NCI-H2171 (cell line): ENCODE measurements around the gene THSD7B.

Experiments
- DNase-seq: peaks from one replicate; lab custom pipeline; 2025; lab: John Stamatoyannopoulos, UW

THSD7B gene

DNA sequence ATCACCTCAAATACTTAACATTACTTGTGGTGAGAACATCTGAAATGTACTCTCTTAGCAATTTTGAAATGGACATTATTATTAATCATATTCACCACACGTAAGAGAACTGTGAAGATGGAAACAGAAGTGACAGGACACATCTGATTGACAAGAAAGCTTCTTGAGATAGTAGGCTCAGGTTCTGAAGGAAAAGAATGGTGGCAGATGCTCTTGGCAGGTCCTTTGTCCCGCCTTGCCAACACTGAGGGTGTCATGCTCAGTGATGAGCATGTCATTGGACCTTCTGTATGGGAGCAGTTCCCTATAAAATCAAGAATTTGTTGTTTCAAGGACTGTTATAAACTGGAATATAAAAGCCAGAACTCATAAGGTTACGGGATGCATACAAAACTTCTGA, 428.1 kb downstream of the THSD7B start:
- DNase-seq: no peak

DNA sequence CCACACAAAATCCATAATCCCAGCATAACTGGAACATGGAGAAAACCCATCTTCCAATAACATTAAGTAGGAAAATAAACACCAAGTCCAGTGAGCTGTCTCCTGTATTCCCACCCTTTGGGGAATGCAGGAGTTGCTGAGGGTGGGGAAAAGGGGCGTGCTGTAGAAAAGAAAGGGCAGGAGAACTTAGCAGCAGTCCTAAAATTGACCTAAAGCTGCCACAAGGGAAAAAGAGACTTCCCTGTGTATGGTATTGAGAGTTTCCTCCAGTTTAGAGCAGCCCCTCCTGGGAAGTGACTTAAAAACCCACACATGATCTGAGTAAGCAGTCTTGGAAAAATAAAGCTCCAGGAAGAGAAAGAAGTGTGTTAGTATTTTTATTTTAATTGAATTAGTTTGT, 428.8 kb downstream of the THSD7B start:
- no peak for DNase-seq

DNA sequence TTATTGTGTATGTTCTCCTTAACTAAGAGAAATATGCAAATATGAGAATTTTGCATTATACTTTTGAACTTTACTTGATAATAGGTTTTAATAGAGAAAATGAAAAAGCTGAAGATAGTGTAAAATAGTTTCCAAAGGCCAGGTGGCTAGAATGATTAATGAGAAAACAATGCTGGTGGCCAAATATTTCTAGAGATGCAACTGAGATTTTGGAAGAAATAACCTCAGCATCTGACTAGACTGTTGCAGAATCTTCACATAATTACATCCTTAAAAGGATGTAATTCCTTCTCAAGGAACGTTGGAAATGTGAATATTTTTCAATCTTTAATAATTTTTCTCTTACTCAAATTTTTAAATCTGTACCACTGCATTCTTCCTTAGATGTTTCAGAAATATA, 434.4 kb downstream of the THSD7B start:
- DNase-seq: no peak

DNA sequence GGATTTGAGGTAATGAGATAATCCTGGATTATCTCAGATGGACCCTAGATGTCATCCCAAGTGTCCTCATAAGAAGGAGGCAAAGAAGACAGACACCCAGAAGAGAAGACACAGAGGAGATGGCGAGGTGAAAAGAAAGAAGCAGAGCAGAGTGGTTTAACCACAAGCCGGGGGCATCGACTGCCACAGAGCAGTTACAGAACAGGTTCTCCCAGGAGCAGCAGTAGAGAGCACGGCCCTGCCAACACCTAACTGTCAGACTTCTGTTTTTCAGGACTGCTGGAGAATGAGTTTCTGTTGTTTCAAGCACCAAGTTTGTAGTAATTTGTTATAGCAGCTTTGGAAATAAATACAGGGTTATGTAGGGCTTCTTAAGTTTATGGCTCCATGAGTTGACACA, 437.0 kb downstream of the THSD7B start:
- no peak for DNase-seq

DNA sequence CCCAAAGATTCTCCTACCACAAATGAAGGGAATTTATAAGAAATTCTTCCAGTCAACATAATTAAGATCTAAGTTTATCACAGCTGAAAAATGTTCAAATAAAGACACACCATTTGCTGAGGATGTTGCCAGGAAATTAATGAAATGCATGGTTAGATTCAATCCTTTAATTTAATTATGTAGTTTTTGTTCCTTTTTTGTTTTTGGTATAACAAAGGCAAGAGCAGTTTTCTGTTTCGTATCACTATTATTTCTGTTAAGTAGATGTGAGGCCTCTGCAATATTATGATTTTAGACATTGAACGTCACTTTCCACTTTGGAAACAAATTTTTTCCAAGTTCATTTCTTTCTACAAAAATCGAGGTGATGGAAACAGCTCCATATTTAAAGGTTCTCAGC, 440.0 kb downstream of the THSD7B start:
- no peak for DNase-seq

DNA sequence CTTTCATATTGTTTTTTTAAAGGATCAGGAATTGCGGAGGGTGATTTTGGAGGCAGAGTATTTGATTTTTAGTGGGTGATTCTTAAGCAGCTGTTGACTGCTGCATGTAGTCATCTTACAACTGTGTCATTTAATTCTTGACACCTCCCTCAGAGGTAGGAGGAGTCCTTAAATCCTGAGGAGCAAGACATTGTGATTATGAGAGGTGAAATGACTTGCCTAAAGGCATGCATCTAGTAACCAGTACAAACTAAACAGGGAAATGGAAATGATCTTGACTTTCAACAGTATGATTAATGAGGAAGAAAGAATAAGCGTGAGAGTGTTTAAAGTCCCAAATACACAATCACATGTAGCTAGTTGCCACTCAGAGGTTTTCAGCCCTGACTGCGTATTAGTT, 440.7 kb downstream of the THSD7B start:
- no peak for DNase-seq

DNA sequence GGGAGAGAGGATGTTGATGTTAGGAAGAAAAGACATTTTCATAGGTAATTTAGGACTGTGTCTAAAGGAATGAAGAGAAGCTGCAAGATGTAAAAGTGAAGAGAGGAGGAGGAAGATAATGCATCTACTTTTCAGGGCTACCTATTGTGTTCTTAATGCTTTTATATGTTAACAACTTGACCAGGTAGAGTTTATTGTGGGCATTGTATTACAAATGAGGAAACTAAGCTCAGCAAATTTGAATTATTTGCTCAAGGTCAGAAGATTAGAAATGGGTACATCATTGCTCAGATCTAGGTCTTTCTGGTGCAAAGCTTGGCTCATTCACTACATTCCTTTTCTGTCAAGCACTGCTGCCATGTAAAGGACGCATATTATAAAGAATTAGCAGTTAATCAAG, 441.7 kb downstream of the THSD7B start:
- no peak for DNase-seq

DNA sequence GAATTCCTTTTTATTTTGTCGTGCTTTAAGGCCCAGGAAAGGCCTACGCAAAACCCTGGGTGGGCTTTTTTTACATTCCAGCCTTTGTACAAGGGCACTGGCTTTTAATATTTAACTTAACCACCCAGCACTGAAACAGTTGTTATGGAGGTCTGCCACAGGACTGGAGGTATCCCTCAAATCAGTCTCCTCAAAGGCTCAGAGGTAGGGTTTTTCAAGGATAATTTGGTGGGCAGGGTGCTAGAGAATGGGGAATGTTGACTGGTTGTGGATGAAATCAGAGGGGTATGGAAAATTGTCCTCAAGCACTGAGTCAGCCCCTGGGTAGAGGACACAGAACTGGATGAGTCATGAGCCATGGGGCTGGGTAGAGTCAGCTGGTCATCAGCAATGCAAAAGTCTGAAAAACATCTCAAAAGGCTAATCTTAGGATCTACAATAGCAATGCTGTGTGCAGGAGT, 443.1 kb downstream of the THSD7B start:
- DNase-seq: no peak

DNA sequence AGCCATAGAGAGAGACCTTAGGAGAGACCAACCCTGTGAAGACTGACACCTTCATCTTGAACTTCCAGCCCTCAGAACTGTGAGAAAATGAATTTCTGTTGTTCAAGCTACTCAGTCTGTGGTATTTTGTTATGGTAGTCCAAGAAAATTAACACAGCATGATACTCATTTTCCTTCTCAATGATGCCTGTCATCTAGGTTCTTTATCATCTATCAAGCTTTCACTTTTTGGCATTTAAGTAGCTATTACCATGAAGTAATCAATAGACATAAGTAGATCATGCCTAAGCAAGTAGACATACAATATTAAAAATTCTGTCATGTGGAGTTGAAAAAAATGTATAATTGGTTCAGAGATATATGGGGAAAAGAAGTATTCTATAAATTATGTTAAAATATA, 444.7 kb downstream of the THSD7B start:
- no peak for DNase-seq

DNA sequence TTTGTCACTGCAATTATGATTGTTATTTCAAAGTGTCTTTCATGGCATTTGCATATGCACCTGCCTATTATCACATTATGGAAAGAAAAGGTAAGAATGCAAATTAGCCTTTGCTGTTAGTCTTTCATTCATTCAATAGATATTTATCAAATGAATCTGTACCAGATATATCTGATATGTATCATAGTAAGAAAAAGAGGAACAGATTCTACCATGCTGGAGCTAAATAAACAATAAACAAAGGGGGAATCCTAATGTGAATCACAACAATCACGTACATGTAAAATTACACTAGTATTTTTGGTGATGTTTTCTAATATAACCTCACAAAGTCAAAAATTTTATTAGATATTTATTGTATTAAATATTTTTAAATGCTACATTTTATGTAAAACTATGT, 446.4 kb downstream of the THSD7B start:
- DNase-seq: no peak

DNA sequence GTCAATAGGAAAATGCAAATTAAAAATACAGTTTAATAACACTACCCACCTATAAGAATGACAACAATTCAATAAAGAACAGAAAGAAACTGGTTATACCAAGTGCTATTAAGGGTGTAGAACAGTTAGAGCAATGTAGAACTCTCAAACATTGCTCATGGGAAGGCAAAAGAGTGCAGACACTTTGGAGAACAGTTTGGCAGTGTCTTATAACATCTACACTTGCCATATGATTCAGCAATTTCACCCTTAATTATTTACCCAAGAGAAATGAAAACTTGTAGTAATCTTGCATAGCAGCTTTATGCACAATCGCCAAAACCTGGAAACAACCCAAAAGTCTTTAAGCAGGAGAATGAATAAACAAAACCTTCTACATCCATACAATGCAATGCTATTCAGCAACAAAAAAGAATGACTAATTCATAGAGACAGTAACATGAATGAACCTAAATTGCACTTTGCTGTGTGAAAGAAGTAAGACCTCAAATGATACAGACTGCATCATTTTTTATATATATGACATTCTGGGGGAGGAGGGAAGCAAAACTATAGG, 455.2 kb downstream of the THSD7B start:
- DNase-seq: no peak

DNA sequence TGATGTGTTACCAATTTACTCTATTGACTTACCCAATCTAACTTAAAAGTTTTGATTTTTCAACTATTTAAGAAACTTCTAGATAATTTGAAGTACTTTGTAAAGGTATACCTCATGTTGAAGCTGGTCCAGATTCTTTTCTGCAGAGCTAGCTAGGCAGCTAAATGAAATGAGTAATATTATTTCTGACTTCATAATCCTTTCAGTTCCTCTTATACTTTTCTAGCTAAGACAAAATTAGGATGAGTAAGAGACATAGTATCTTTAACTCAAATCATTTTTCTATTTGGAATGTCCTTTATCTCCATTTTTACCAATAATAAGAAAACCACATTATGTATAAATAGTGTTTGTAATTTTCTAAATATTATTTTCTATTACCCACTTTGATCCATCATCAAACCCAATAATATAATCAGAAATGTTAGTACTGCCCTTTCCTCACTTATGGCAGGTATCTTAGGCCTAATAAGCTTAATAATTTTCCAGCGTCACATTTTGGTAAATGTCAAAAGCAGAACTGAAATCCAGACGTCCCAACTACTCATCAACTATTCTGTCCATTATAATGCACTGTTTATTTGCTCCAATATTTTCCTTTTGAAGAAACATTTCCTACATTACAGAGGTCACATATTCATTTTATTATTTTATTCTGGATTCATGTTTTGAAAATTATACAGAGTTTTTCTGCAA, 456.6 kb downstream of the THSD7B start:
- no peak for DNase-seq

DNA sequence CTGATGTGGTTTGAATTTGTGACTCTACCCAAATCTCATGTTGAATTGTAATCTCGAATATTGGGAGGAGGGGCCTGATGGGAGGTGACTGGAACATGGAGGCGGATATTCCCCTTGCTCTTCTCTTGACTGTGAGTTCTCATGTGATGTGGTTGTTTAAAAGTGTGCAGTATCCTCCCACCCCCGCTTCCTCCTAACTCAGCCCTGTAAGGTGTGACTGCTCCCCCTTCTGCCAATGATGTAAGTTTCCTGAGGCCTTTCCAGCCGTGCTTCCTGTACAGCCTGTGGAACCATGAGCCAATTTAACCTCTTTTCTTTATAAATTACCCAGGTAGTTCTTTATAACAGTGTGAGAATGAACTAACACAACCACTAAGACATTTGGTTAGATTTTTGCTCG, 458.4 kb downstream of the THSD7B start:
- no peak for DNase-seq

DNA sequence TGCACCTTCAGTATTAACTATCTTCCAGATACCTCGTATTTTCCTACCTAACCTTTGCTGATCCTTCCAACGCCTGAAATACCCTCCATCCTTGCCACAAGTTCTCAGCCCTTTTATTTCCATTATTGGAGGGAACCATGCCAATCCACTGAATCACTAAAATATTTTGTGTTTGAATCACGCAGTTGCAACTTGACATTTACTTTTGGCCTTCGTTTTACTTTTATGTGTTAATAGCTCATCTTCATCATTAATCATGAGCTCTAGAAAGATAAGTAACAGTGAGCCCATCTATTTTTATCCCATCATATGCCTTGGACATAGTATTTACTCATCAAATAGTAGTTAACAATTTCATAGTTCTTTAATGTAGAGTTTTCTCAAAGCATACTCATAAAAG, 463.2 kb downstream of the THSD7B start:
- no peak for DNase-seq

DNA sequence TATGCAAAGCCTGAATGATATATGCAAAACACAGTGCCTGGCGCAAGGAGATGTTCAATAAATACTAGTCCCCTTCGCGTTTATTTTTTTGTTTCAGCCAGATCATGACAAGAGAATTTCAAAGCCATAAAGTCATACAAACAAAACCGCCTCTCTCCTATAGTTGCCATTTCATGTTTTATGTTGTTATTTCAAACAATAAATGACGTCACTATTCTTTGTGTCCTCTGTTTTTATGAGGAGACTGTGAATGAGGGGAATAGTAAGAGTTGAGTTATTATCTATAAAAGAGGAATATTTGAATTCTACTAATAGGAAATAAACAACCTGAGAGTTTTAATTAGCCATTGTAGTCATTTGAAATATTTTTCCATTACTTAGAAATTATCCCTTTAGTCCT, 464.5 kb downstream of the THSD7B start:
- no peak for DNase-seq

DNA sequence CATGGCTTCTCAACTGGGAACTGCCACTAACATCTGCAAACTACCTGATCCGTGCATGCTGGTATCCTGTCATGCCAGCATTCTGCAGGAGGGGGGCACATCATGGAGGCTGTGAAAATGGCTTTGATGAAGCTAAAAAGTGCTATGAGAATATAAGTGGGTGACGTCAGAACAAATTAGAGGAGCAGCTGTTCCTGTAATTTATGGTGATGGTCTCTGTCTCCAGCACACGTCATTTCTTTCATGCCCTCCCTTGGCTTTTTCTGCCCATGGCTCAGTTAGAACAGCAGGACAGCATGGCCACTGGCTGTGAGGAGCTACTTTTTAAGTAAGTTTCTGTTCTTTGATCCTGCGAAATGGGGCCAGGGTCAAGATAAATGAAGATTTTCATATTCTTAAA, 466.3 kb downstream of the THSD7B start:
- no peak for DNase-seq

DNA sequence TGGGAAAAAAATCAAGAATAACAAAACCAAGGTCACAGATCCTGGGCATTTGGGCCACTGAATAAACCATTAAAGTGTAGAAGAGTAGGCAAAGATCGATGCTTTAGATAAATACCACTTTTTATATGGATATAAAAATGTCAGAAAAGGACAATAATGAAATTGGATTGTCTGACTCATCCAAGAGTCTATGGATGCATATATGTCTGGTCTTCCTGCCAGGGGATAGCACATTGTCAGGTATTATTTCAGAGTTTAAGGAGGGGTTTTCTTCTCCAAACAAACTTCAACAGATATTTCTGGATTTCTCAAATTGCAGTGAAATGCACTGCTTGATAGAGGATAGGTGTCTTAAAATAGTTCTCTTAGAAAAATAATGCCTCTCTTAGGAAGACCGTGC, 466.7 kb downstream of the THSD7B start:
- no peak for DNase-seq

DNA sequence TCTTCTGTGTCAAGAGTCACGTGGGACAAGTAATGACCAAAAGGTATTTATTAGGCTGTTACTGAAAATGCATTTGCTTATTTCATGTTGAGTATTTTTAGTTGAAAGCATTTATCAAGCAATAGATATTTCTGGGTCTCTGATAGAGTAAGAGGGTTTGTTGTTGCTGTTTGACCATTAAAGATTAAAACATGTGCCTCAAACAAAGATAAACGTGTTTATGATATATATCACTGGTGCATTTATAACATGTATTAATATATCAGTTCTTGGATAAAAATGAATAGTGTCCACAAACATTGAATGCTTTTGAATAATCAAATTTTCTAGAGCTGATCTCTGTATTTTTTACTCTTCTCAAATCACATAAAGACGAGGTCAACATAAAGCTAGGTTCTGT, 467.7 kb downstream of the THSD7B start:
- DNase-seq: no peak

DNA sequence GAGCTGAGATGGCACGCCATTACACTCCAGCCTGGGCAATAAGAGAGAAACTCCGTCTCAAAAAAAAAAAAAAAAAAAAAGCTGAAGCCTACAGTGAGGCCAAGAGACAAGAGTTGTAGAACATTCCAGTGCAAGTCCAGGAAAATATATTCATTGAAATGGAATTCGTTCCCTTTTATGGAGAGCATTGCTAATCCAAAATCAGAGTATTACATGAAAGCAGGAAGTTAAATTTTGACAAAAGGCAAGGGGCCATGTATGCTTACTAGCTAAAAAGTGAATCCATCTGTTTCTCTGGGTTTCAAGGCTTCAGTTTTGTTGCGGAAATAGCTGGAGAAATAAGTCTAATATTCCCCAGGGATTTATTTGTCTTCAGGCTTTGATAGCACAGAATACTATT, 471.7 kb downstream of the THSD7B start:
- no peak for DNase-seq

DNA sequence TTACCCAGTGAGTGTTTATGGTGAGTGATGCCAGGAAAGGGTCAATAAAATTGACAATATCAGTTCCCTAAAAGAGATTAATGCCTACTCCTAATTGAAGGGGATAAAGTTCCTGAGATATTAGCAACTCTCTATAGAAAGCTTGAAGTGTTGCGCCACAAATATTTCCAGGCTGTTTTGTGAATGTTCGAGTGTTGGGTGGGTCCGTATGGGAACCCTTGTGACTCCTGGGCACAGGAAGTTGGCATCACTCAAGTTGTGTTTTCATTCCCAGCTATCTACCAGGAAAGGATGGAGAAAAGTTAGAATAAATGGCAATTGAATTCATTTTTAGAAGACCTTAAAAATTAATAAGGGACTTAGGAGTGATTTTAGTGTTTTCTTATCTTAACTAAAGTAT, 472.7 kb downstream of the THSD7B start:
- no peak for DNase-seq

DNA sequence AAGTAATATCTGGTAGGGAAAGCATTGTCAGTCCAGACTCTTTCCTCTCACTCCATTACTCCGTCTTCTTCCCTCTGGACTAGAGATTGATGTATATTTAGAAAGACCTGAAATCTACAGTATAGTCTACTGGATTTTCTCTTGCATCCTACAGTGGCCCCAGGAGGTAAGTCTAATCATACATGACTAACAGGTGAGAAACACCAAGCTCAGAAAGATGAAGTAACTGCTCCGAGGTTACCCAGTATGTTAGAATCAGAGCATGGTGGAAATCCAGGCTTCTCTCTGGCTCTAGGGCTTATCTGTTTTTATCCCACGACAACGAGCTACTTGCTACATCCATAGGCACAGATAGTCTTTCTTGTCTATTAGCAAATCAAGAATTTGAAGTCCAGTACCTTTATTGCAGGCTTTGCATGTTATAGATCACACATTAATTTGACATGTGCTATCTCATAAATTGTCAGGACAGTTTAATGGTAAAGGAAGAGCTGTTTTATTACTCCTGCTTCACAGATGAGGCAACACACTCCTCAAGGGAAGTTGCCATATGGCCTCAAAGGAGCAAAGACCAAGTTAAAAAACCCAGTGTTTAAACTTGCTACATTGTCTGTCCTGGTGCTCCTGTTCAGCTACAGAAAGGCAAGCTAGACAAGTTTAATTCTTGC, 484.3 kb downstream of the THSD7B start:
- DNase-seq: peak; percentile 4

DNA sequence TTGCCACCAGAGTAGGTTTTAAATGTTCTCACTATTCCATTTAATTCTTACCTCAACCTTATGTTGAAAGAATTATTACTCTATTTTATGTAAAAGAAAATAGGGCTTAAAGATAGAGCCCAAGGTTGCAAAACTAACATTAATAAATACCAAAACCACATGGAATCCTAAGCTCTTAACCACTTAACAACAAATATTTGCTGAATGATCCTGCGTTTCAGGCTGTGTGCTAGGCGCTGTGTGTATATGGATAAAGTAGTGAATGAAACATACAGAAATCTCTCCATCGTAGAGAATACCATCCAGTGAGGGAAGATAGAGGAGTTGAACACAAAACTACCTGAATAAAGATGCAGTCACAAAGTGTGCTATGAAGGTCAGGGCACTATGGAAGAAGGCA, 485.1 kb downstream of the THSD7B start:
- DNase-seq: no peak

DNA sequence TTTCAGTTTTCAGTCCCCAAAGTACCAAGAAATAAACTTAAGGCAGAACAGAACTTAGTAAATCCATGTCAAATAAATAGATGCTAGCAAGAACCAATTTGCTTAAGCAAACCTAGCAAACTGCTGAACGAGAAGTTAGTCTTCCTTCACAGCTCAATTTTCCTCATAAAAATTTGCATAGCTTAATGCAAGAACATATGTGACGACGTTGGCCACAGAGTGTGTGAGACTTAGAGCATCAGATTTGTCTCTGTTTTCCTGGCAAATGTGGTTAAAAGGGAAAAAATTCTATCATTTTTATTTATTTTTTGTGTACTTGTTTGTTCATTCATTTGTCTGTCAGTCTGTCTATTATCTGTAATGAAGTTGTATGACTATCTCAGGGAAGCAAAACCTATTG, 485.7 kb downstream of the THSD7B start:
- DNase-seq: no peak

DNA sequence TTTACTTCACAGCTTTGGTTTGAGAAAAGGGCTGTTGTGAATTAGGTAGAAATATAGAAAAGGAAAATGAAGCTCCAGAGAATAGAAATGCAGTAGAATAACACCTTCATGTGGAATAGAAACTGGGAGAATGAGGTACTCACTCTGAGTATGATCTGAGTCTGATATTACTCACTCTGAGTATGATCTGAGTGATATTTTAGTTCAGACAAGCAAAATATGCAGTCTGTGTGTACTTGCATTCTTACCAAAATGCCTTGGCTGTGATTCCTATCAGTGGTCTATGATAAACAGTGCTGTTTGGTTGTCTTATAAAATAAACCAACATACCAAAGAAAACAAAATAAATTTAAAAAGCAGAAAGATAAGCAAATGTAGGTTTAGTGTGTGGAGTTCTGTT, 487.6 kb downstream of the THSD7B start:
- no peak for DNase-seq
